Measurements from ENCODE around the gene LPCAT1.
"Not testable (repeated sequence)": the region's sequence is repeated elsewhere in the genome, so short reads cannot be mapped to it uniquely, and the experiment has no call there.

Gene LPCAT1

DNA sequence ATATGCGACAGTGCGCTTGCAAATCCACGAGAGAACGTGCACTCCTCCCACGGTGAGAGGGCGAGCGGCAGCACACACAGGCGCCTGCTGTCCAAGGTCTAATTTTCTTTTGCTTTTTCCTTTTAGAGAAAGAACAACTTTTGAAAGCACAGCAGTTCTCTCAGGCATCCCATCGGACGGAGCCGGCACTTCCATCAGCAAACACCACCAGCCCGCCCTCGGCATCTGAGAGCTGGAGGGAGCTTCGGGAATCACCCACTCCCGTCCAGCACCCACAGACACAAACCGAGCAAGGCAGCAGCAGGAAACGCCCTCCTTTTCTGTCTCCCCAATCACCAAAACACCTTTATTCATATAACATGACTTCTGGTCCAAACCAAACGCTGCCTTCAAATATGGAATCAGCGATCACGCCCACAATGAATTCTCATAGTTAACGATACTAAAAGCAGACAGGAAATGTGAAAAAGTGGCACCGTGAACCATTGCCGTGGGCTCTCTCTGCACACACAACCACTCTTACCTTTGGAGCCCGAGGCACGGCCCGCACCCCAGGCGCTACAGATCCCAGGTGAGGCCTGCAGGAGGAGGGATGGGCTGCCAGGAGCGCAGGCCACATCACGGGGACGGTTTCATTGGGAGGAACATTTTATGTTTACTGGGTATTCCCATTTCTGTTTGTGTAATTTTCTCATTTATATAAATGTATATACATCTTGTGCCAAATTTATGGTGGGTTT is 14.2 kb downstream of the LPCAT1 start:
- DNase-seq (ENCODE audit: low read depth, low spot score), result no peak

DNA sequence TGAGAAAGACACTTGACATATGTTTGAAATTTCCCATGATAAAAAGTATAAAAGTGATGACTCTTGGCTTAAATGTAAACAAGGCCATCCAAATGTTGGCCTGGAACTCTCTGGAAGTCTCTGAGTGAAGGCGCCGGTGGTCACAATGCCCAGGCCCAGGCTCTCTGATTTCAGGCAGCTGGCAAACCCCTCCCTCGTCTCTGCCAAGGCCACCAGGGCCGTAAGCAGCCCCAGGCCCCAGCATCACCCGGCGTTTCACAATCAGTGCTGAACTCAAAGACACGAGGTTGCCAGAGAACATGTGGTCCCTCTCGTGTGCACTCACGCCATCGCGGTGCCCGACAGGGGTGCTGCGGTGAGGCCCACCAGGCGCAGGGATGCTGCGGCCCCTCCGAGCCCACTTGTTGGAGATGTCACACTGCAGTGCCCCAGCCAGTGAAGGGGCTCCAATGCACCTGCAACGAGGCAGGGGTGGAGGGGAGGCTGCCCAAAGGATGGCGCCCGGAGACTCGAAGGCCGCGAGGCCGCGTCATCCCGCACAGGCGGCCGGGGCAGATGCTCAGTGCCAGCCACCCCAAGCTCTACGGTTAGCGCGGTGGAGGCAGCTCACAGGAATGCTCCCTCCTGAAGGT is 15.0 kb downstream of the LPCAT1 start:
- DNase-seq (ENCODE audit: low read depth, low spot score), result no peak

DNA sequence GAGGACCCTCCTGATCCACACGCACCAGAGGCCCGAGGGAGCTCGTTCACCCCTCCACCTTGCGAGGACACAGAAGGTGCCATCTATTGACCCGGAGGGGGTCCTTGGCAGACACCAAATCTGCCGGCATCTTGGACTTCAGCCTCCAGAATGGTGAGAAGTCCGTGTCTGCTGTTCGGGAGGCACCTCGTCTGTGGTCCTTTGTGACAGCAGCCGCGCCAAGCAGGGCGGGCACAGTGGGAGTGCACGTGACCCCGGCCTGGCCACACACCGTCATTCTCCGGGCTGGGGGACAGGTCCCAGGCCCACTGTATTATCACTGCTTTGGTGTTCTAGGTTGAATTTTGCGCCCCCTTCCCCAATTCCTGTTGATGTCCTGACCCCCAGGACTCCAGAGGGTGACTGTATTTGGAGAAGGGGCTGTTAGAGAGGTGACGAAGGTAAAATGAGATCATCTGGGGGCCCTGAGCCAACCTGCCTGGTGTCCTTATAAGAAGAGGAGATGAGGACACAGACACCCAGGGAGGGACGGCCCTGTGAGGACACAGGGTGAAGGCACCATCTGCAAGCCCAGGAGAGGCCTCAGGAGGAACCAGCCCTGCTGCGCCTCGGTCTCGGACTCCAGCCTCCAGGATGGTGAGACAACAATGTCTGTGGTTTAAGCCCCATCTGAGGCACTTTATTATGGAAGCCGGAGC is 15.7 kb downstream of the LPCAT1 start:
- no peak for DNase-seq (ENCODE audit: low read depth, low spot score)

DNA sequence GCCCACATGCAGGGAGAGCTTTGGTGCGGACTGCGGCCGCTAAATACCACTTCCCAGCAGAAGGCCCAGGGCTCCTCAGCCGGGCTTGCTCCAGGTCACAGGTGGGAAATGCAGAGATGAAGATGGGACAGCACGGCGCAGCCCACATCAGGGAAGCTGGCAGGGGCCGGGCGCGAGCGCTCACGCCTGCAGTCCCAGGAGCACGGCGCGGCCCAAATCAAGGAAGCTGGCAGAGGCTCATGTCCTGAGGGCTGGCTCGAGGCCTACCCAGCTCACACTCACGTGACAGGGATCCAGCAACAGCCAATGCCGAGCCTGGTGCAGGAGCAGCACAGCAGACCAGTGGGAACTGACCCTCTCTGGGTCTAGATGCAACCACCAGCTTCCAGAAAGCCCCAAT is 16.3 kb downstream of the LPCAT1 start:
- no peak for DNase-seq (ENCODE audit: low read depth, low spot score)

DNA sequence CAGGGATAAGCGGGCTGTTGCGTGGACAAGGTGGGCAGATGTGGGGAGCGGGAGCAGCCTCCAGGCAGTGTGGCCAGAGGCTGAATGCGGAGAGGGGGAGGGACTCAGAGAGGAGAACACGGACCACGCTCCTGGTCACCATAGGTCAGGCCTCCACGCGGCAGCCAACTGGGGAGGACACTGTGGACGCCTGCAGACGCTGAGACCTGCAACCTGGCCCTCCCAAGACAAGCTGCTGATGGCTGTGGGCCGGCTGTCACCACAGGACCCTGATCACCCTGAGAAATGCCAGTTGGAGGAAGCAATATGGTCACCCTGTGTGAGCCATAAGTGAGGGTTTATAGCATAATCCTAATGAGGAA is 16.8 kb downstream of the LPCAT1 start:
- no peak for DNase-seq (ENCODE audit: low read depth, low spot score)

DNA sequence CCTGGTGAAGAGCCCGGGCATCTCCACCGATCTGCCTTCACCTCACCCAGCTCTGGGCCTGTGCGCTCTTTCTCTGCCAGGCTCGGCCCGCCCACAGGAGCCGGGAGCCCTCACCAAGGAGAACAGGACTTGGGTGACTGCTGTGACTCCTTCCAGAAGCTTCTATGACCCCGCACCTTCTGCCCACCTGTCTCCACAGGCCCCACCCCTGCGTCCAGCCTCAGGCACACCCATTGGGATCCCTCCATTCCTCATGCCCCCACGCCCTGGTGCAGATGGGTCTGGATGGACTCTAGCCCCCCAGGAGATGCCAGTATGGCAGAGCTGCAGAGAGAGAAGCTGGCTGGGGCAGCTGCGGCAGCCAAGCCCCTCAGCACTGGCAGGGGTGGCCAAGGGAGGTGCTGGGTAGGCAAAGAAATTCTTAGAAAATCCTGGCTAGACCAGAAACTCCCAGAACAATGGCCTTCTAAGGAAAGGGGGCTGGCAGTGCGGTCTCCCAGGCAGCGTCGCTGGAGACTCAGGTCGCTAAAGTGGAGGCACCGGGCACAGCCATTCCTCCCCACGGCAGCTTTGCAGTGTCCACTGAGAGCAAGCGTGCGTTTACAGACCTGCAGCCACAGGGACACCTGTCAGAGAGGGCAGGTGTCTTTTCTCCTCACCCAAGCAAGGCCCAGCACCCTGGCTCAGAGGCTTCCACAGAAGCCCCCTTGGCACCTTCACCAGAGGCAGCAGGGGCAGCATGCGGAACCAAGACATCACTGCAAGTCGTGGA is 17.3 kb downstream of the LPCAT1 start:
- DNase-seq (ENCODE audit: low read depth, low spot score), result no peak

DNA sequence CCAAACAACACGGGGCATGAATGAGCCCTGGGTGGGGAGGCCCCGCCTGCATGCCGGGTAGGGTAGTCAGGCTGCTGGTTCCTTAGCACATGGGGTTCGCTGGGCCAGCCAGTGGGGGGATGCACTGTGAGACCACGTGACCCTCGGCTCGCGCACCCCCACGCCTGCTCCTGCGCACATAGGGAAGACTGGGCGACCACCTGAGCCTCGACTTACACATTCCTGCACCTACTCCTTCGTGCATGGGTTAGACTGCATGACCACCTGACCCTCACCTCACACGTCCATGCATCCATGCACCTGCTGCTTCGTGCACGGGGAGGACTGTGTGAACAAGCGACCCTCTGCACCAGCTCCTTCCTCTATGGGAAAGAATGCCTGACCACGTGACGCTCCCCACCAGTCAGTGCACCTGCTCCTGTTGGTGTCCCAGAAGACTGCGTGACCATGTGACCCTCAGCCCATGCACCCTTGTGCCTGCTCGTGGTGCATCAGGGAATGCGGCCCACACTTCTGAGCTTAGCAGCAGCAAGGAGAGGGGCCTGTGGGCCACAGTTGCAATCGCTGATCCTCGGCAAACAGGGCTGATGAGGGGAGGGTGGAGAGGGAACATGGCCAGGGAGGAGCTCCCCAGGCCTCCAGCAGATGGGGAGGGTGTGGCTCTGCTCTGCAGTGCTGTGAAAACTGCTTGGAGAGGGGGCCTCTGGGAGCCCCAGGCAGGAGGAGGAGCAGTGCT is 18.1 kb downstream of the LPCAT1 start:
- no peak for DNase-seq (ENCODE audit: low read depth, low spot score)

DNA sequence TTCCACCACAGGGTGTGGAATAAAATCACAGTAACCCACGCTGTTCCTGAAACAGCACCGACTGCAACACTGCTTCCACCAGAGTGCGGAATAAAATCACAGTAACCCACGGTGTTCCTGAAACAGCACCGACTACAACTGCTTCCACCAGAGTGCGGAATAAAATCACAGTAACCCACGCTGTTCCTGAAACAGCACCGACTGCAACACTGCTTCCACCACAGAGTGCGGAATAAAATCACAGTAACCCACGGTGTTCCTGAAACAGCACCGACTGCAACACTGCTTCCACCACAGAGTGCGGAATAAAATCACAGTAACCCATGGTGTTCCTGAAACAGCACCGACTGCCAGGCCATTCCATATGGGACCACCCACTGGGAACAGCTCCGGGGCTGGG is 18.7 kb downstream of the LPCAT1 start:
- DNase-seq (ENCODE audit: low read depth, low spot score), result not testable (repeated sequence)

DNA sequence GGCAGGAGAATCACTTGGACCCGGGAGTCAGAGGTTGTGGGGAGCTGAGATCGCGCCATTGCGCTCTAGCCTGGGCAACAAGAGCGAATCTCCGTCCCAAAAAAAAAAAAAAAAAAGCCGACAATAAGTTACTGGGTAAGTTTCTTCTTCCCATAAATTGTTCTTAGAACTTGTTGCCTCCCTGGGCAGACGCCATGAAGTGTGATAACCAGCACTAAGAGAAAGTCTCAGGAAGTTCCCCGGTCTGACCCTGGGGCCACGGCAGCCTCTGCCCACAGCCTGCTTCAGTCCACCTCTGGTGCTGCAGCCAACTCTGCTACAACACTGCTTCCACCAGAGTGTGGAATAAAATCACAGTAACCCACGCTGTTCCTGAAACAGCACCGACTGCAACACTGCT is 19.1 kb downstream of the LPCAT1 start:
- DNase-seq (ENCODE audit: low read depth, low spot score), result no peak

DNA sequence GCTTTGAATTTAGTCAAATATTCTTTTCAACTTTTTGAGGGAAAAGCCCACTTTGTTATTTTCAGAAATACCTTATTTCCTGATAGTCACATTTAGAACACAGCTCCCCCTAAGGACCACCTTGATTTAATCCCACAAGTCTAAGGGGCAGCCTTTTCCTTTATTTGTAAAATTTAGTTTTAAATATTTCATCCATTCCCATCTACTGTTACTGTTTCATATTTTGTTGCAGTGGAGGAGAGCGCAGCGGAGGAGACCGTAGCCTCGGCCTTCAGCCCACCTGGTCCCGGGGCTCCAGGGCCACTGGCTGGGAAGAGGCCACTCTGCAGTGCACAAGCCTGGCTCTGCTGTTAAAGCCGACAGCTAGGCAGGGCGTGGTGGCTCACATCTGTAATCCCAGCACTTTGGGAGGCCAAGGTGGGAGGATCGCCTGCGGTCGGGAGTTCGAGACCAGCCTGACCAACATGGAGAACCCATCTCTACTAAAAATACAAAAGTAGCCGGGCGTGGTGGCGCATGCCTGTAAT is 19.6 kb downstream of the LPCAT1 start:
- DNase-seq (ENCODE audit: low read depth, low spot score), result no peak

DNA sequence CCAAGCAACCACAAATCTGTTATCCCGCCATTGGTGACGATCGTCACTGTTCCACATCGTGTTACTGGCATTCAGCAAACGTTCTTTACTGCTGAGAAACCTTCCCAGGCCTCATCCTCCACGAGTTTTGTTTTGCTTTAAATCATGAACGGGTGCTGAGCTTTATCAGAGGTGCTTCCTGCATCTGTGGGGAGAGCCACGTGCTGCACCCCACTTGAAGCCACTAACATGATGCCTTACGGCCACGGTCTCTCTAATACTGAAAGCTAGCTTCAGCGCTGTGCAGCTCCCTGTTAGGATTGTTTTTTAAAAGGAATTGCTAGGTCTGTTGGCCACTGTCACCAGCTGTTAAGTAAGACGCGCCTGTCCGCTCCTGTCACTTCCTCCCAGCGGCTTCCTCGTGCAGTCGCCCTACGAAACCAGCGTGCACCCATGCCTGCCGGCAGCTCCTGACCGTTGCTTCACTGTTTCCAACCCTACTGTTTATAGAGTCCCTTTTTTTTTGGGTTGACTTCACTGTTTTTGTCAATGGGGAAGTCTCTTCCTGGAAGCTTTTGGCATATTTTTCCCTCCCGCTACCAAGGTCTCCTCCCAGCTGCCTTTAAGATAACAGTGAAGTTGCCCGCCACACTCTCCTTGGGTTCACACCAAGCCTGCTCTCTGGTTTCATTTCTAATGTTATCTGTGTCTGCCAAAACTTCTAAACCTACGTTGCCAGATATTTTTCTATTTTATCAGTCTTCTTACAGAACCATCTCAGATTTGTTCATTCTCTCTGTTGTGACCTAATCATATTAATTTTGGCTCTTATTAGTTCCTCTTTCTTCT is 20.3 kb downstream of the LPCAT1 start:
- DNase-seq (ENCODE audit: low read depth, low spot score), result no peak

DNA sequence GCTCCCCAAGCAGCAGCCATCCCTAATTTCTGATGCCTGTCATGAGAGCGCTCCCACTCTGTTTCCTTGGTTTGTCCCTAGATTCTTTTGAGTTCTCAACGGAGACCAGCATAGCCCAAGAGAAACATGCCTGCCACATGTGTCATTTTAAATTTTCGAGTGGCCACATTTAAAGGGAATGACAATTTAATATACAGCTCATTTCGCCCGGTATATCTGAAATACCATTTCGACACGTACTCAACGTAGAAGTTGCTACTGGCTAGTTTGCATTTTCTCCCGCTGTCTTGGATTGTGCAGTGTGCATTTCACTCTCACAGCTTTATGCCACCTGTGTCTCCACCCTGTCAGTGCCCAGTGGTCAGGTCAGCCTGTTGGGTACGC is 21.0 kb downstream of the LPCAT1 start:
- no peak for DNase-seq (ENCODE audit: low read depth, low spot score)

DNA sequence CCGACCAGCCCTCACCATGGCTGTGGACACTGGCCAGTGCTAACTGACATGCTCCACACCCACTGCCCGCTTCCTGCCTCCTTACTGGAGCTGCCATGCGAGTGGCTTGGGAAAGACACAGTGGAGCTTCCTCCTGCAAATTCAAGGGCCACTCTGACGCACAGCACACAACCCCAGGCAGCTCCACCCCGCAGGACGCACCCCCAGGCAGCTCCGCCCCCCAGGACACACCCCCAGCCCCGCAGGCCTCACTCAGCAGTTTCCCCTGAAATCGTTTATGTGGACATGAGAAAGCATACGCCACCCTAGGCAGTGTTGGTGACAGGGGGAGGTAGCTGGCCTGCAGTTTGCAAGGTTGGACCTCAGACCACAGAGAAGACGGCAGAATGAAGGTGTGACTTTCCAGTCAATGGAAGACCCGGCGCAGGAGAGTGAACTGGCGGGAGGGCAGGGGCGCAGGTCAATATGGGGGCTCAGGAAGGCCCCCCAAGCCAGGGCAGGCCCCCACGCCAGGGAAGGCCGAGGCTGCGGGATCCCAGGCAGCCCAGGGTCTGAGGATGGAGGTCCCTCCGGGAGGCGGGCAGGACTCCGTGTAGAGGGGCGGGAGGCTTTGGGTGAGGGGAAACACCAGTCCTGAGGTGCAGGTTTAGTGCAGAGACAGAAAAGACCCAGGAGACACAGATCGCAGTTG is 21.6 kb downstream of the LPCAT1 start:
- no peak for DNase-seq (ENCODE audit: low read depth, low spot score)

DNA sequence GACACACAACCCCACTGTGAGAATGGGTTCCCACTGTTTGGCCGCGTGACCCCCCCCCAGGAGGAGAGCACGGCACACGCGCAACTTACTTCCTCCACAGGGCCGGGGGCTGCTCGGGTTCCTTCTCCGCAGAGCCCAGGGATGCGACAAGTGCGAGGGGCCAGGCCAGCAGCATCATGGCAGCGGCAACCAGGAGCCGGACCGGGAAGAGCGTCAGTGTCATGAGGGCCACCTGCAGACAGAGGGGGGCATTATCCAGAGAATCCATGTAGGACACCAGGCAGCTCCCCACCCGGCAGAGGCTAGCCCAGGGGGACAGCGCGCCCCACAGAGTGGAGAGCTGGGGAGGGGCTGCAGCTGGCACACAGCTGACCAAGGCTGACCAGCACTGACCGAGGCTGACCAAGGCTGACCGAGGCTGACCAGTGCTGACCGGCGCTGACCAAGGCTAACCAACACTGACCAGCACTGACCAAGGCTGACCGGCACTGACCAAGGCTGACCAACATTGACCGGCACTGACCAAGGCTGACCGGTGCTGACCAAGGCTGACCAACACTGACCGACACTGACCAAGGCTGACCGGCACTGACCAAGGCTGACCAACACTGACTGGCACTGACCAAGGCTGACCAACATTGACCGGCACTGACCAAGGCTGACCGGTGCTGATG is 22.3 kb downstream of the LPCAT1 start:
- DNase-seq (ENCODE audit: low read depth, low spot score), result no peak

DNA sequence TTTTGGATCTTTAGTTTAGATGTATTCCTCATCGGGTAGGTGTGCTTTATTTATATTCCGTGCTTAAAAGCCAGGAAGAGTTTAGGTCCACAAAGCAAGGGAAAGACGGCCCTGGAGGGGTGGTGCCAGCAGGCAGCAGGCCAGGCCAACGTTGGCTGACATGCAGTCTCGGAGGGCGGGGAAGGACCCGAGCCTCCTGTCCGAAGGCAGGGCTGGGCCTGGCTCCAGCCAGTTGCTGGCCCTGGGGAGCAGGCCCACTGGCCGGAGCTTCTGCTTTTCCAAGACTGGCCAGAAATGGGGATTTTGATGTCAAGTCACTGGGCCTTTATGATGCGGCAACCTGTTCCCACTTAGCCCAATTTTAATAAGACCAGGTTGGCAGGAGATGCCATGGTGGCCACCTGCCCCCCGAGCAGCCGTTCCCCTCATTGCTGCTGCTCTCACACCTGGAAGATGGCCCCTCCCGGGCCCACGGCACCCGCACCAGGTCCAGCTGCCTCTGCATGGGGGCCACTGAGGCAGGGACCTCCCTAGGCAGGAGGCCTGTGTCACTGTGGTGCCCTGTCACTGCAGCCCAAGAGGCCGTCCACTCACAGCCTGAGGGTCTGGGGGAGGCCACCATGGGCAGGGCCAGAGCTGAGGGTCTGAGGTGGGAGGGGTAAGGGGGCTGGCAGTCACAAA is 23.2 kb downstream of the LPCAT1 start:
- no peak for DNase-seq (ENCODE audit: low read depth, low spot score)

DNA sequence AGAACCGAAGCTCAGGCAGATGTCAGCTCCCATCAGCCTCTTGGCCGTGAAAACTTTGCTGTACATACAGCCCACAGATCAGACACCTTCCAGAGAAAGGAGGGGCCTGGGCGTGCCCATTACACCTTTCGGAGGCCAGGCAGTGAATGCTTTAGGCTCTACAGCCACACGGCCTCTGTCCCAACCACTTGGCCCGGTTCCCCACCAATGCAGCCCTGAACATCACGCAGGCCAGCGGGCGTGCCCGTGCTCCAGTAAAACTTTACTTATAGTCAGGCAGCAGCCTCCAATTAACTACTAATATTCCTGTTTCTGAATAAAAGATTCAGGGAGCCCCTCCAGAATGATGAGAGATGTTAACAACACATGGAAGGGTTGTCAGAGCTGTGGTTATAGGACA is 23.9 kb downstream of the LPCAT1 start:
- no peak for DNase-seq (ENCODE audit: low read depth, low spot score)

DNA sequence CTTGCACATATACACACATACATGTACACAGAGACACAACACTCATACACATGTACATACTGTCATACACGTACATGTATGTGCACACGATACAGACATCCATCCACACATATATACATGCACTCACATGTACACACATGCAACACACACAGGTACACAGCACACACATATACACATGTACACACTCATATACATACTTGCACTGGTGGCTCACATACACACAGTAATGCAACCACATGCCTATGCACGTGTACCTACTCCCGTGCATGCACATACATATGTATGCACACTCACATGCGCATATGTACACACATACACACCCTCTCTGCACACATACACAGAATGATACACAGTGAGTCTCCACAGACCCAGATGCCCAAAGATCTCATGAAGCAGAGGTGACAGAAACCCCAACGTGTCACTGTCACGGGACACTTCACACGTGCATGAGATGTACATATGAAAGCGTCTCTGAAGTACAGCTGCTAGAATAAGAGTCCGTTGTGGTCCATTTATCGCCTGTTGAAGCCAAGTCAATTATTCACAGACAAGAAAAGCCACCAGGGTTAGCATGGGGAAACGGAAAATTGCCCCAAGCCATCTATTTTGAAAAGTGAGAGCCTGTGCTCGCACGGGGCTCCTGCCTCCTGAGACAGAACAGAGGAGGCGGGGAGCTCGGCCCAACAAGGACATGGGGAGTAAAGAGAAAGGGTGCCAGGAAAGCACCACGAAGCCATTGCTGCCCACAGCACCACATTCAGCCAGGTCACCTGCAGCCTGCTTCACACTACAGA is 24.9 kb downstream of the LPCAT1 start:
- DNase-seq (ENCODE audit: low read depth, low spot score), result no peak
